ENCODE results near the gene NEGR1.

NEGR1 gene

DNA sequence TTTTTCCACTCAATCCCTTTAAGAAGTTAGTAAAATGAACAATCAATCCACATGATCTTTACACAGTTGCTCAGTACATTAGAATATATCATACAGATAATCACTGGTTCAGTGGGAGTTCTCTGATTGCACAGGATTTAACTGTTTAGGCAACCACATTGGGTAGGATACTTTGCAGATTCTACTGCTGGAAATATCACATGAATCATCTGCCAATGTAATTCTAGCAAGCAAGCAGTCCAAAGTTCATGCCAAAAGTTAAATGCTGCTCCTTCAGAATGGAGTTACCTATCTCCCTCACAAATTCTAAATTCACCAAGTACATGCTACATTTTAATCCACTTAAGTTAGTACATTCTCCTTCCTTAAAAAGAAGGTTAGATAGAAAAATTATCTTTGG, 52.4 kb downstream of the NEGR1 start:
- no peak for DNase-seq

DNA sequence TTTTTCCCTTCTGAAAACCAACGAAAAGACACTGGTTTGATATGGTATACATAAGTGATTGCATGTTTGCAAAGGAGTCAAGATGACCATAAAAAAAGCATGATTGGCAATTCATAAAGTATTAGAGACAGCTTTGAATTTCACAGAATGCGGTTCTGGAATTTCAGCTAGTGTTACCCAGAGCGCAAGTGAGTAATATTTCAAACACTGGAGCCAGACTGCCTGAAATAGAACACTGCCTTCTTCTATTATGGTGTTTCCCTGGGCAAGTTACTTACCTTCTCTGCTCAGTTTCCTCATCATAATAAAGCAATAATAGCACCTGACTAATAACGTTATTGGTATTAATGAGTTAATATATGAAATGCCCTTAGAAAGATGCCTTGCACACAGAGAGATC, 54.7 kb downstream of the NEGR1 start:
- no peak for DNase-seq

DNA sequence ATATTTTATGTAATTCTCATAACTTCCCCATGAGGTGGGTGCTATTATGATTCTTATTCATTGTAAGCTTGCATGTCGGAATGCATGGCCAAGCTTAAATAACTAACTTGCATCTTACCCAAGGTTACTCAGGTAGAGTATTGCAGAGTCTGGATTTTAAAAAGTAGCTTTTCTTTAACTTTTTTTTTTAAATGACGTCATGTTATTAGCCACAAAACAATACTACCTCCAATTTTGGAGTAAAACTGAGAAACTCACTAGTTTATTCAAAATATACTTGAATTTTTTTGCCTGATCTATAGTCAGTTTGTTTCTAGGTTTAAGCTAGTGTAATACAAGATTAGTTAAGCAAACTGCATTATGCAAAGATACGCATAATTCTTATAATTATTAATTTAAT, 57.8 kb downstream of the NEGR1 start:
- no peak for DNase-seq

DNA sequence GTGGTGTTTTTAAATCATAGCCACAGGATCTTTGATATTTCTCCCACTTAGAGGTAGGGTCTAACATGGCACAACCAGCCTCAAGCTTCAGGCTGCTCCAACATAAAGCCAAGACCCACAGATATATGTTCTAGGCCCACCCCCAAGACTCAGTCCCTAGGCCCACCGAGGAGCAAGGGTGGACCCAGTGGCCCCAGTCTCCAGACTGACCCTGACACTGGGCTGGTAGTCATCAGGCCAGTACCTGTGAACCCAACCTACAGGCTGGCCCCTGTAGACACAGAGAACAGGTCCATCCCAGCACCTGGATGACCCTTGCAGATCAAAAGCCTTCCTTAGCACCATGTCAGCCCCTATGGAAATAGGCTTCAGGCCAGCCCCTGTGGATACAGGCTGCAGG, 60.5 kb downstream of the NEGR1 start:
- no peak for DNase-seq

DNA sequence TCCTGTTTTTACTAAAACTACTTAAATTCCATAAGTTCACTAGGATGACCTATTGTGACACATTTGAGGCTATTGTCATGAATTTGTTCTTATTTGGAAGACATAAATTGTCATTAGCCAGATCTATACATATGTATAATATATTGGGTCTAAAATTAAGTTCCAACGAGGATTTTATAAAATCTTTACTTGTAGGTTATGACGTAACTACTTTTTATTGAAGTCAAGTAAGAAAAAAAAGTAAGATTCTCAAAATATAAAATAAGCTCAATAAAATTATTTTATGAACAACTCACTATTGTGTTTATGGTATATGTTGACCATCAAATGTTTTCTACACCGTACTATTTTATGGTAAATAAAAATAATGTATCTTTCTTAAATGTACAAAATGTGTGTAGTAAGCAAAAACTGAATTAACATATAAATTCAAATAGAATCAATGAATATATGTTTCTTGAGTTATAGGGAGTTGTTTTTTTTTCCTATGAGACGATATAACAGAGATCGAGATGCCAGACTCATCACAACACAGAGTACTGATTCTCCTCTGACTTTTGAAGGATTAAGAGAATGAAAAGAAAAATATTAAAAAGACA, 64.1 kb downstream of the NEGR1 start:
- no peak for DNase-seq

DNA sequence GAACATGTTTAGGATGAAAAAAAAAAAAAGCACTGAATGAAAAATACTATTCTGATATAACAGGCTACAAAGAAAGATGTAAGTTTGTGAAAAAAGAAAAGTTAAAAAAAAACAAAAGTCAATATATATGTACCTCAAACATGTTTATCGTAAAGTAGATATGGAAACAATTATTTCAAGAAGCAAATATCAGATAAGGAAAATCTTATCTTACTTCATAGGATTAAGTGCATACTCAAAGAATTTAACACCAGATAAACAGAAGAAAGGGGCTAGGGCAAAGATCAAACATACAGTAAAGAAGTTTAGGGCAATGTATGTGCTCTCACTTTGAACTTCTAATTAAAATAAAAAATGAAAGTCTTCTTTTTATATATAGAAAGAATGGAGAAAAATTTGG, 75.3 kb downstream of the NEGR1 start:
- DNase-seq: no peak

DNA sequence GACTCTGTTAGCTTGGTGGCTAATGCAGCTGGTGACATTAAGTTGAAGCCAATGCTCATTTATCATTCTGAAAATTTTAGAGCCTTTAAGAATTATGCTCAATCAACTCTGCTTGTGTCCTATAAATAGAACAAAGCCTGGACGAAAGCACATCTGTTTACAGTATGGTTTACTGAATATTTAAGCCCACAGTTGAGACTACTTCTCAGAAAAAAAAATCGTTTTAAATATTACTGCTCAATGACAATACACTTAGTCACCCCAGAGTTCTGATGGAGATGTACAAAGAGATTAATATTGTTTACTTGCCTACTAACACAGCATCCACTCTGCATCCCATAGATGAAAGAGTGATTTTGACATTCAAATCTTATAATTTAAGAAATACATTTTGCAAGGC, 79.6 kb downstream of the NEGR1 start:
- DNase-seq: no peak

DNA sequence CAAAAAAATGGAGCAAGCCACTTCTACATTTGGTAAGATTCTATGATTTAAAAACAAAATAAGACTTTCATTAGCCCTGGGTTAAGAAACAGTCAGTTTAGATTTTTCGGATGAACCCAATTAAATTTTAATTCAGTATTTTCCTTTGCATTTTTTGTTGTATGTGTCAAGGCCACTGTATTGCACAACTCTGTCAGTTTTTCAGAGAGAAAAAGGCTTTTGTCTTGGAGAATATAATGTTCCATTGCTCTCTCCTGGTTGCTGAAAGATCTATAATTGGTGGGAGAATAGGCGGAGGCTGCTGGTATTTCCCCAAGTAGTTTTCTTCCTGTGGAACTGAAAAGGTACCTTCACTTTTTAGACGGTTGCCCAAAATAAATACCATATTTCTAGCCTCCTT, 84.6 kb downstream of the NEGR1 start:
- no peak for DNase-seq

DNA sequence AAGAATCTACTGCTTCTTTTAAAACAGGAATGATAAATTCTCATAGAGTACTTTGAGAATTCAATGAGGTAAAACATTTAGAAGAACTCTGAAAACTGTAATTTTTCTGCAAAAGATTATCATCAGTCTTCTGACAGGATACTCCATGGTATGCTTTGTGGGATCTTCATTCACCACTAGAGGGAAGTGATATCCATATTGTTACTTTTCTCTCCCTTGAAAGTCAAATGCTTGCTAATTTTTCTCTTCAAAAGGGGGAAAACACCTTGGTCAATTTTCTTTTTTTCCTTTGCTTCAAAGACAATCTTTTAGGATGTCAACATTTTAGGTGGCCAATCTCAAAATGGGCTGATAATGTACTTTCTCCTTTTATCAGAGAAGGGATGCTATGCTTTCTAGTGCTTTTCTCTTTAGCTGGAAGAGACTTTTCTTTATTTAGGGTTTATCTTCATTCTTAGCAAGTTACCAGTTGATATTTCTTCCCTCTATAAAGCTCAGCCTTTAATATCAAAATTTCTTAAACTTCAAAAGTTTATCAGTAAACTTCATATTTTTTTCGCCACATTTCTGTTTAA, 95.5 kb downstream of the NEGR1 start:
- DNase-seq: no peak

DNA sequence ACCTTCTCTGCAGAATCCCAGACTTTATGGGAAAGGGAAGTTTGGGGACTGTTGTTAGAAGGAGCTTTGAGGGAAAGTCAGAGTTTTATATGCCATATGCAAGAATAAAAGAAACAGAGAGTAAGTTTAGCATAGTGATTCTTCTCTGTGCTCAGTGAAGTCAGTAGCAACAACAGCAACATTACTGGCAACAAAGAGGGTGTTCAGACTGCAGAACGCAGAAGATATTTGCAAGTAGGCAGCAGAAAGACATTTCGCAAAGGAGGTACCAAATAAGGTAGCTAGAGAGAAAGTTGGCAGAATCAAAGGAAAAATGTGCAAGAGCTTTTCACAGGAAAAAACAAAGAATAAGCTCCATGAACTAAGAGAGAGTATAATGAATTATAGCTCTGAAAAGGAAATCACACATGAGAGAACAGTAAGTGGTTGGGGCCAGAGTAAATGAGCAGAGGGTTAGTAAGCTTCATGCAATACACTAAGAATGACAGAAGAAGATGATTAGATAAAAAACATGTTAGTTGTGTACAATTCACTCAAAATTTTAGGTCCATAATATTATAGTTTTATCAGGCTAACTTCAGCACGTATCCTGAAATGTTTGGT, 98.1 kb downstream of the NEGR1 start:
- DNase-seq: no peak

DNA sequence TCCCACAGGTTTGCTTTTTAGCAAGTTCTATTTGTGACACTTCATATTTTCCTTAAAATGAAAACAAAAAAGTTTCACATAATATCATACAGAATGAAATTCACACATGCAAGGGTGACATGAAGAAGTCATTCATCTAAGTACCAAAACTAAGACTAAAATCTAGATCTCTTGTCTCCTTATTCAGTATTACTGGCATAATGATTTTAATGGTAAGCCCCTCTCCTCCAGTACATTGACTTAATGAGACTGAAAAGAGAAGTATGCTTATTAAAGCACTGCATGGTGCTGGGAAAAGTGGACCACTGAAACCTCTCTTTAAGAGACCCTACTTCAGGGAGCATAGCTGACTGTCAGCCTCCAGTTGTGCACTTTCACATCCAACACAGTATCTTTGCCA, 99.5 kb downstream of the NEGR1 start:
- no peak for DNase-seq

DNA sequence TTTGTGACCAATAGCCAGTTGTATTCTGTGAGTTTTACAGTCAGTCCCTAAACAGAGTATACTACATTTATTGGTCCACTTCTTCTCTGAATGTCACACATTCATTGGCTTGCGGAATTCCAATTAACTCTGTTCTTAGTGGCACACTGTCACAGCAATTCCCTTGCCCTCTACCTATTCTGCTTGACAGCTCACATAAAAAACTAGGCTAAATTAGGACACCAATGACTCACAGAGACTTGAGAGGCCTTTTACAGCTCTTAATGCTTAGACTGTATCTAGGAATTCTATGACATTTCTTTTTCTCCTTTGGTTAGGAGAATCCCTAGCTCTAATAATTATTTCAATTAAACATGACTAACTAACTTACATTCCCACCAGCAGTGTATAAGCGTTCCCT, 104.1 kb downstream of the NEGR1 start:
- no peak for DNase-seq

DNA sequence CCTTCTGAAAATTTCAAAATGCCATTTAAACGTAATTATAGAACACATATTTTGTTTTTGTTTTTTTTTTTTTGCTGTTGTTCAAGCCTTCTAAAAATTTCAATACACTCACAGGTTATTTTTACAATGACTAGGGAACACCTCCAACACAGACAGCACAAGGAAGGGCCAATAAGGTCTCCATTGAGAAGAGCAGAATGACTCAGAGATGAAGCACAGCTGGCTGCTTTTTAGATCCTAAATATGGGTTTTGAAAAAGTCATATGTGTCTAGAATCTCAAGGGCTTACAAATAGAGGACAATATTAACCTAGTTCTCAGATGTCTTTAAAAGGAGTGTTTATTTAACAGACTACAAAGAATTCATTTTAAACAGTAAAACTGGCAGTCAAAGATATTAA, 104.6 kb downstream of the NEGR1 start:
- no peak for DNase-seq

DNA sequence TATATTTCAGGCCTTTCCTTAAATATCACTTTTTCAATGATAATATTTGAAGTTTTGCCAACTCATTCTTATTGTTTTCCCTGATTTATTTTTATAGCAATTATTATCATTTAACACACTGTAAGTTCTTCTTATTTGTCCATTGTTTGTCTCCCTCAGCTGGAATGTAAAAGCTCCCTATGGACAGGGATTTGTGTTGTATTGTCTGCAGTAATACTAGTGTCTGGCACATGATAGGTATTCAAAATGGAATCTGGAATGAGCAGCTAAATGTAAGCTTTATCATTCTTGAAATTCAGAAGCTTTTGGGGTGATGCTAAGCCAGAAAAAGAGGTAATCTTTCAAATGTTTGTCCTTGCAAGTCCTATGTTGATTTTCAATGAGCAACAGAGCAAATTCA, 112.1 kb downstream of the NEGR1 start:
- DNase-seq: no peak

DNA sequence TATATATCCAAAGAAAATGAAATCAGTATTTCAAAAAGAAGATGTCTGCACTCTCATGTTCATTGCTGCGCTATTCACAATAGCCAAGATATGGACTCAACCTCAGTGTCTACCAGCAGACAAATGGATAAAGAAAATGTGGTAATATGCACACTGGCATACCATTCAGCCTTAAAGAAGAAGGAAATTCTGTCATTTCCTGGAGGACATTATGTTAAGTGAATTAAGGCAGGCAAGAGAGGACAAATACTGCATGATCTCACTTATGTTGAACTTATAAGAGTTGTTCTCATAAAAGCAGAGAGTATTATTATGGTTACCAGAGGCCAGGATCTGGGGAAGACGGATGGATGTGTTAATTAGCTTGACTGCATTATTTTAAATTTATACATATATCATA, 115.9 kb downstream of the NEGR1 start:
- DNase-seq: no peak

DNA sequence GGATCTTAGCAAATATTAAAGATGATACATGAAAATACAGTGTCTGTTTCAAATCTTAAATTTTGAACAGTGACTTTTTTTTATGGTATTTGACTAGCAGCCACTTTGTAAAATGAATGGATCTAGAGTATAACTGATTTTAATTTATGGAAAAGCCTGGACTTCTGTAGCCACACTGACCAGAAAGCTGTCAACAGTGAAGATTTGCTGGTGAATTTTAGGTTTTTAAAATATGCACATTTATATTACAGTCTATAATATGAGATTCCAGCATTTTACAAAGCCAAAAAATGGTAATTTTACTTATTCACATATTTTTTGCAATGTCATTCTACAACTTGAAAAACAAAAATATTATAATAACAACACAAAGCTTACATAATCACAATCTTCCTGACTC, 131.8 kb downstream of the NEGR1 start:
- DNase-seq: no peak

DNA sequence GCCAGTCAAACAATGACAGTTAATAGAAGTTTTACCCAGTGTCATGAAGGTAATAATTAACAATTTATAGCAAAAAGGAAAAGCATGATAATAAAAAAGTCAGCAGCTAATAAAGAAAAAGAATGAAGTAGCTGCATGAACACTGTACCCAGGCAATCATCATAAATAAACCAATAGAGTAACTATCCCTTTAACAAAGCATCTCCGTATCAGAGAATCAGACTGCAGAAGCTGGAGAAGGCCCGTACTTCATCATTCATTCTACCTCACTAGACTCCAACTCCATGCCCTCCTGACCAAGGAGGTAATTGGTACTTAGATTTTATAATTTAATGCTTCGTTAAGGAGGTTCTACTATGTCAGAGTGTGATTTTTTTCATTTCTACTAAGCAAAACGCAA, 140.5 kb downstream of the NEGR1 start:
- DNase-seq: no peak

DNA sequence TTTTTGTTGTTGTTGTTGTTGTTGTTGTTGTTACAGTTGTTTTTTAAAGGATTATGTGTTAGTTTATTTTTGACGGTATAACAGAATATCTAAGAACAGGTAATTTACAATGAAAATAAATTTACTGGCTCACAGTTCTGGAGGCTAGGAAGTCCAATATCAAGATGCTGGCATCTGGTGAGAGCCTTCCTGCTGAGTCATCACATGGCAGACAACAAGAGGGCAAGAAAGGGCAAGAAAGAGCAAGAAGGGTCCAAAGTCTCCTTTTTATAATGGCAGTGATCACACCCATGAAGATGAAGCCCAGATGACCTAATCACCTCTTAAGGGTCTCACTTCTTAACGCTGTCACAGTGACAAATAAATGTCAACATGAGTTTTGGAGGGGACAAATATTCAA, 142.1 kb downstream of the NEGR1 start:
- DNase-seq: no peak

DNA sequence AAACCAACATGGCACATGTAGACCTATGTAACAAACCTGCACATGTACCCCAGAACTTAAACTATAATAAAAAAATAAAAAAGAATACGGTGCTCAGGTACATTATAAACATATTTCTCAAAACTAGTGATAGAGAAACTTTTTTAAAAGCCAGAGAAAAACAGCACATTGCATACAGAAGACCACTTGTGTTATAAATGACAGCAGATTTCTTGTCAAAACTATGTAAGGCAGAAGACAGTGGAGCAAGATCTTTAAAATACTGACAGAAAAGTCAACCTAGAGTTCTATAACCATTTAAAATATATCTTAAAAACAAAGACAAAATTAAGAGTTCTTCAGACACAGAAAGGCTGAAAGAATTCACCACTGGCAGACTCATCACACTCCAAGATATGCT, 144.7 kb downstream of the NEGR1 start:
- no peak for DNase-seq

DNA sequence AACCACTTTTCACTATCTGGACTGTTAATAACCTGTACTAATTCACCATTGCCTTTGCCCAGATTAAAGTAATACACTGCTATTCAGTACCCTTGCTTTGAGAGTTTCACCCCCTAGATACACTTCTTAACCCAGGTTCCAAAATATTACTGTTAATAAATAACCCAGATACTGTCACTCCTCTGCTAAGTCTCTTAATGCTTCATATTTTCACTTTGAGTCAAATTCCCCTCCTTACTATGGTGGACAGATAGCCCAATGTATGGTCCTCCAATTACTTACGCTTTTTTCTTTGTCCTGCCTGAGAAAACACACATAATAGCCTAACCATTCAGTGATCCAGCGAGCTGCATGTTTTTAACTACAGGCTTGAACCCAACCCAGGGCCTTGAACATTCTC, 152.5 kb downstream of the NEGR1 start:
- DNase-seq: no peak

DNA sequence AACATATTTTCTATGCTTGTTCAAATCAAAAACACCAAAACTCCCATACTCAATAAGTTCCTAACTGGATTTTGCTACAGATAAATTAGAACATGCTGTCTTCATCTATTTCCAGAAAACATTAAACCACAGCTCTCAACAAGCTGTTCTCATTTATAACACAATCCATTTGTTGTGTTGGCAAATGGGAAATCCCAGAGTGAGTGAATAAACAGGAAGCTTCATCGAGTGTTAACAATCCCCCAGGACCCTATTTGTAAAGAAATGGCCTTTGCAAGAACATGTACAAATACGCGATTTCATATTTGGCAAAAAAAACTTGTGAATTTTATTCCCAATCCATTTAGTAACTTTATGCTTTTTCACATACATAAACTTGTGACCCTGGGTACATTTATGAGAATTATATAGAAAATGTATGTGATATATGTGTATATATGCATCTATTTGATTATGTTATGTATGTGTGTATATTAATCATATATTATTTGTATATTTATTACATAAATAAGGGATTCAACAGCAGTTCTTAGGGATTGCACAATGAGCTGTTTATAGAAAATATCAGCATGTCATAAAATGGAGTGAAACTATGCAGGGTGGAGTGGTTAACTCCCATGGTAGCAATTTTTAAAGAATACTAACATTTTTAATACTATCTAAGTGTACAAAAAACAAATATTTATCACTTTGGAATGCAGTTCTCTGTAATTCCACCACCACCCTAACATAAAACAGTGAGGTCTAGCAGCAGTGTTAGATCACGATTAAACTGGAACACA, 160.0 kb downstream of the NEGR1 start:
- no peak for DNase-seq

DNA sequence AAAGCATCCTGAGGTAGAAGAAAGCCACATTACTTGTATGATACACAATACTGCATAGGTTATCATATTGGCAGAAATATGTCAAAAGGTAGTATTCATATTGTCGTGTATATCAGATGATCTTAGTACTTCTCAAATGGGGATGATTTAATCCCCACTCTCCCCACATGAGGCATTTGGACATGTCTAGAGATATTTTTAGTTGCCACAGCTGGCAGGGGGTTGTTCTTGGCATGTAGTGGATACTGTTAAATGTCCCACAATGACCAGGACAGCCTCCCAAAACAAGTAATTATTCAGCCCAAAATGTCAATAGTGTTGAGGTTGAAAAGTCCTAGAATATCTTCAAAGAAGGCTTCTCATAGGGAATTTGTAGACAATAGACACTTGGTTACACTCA, 162.8 kb downstream of the NEGR1 start:
- no peak for DNase-seq

DNA sequence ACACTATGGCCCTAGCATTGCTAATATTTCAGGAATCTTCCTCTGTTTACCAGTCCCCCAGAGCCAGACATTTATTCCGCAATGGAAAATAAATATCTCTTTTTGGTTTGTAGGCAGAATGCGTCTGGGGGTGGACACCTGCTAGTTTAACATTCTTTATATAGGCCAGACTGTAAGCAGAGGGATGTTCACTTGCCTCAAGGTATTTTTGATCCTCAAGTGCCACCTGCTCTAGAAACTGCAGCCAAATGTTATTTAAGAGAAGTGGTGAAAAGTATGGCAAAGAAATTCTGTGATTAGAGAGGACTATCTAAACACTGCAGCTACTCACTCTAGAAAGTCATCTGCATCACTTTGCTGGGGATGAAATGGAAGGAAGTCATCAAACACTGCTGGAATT, 164.7 kb downstream of the NEGR1 start:
- DNase-seq: no peak

DNA sequence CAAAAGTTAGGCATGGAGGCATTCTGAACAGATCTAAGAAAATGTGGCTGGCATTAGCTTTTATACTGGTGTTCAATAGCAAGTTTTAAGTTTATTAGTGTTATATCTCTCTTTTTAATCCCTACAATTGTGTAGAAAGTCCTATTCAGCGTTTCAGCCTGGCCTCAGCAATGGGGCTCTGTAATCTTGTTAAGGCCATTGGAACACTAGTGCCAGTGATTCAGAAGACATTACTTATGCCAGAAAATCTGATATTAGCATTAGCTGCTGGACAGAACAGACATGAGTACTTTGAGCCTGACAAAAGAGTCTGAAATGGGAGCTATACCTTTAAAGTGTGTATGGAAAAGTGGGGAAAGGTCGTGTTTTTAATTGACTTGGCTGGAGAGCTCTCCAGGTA, 167.0 kb downstream of the NEGR1 start:
- no peak for DNase-seq

Data from activated naive CD4-positive, alpha-beta T cell (primary cell).